Endometrial microvascular endothelial cells (primary cell): ENCODE results near the gene GALNT16. TPM values are rescaled to one million over a fixed set of nuclear protein-coding genes. Genes with fewer than 3 reads are reported as not detected.

Experiments
- in situ Hi-C: cut with HindIII; loops from 2 replicates; pipeline ENCODE4 v1.10.0; 2017; ENCODE audit warnings: low sequenced_read_pairs, low pct_unique_long_range_greater_than_20kb; ENCODE audit errors: inconsistent ontology term
- total RNA-seq: library from RNA; depleted of rRNA; stranded (reverse); fragments of >200 nt; gene quantifications from one replicate; pipeline ENCODE4 v1.2.3, GENCODE V29; 2015; ENCODE audit errors: inconsistent ontology term

GALNT16 gene
- total RNA-seq, 1 donor from 2014 or later: 0.09 TPM

GRCh38 chr14:69326611-69327010, 66.7 kb downstream of the GALNT16 start:
- in situ Hi-C loops: no loop called here

- in situ Hi-C loops: no loop called here
Observed at GRCh38 chr14:69327507-69327906, 67.5 kb downstream of the GALNT16 start.

- in situ Hi-C loops: no loop called here
Observed at GRCh38 chr14:69328317-69328716, 68.4 kb downstream of the GALNT16 start.

GRCh38 chr14:69328765-69329164, 68.8 kb downstream of the GALNT16 start:
- in situ Hi-C loops: no loop called here

GRCh38 chr14:69331206-69331605, 71.2 kb downstream of the GALNT16 start:
- in situ Hi-C loops: no loop called here

GRCh38 chr14:69332782-69333395, 72.9 kb downstream of the GALNT16 start:
- in situ Hi-C loops: no loop called here

GRCh38 chr14:69333791-69334337, 73.9 kb downstream of the GALNT16 start:
- in situ Hi-C loops: no loop called here

- in situ Hi-C loops: no loop called here
Observed at GRCh38 chr14:69334576-69334975, 74.6 kb downstream of the GALNT16 start.

- in situ Hi-C loops: no loop called here
Observed at GRCh38 chr14:69335371-69335771, 75.4 kb downstream of the GALNT16 start.

GRCh38 chr14:69337984-69338383, 78.0 kb downstream of the GALNT16 start:
- in situ Hi-C loops: no loop called here

GRCh38 chr14:69339426-69339825, 79.5 kb downstream of the GALNT16 start:
- in situ Hi-C loops: no loop called here

- in situ Hi-C loops: no loop called here
Observed at GRCh38 chr14:69342928-69343525, 83.1 kb downstream of the GALNT16 start.

- in situ Hi-C loops: no loop called here
Observed at GRCh38 chr14:69344171-69344570, 84.2 kb downstream of the GALNT16 start.

- in situ Hi-C loops: no loop called here
Observed at GRCh38 chr14:69345402-69345801, 85.4 kb downstream of the GALNT16 start.

GRCh38 chr14:69346710-69347109, 86.8 kb downstream of the GALNT16 start:
- in situ Hi-C loops: no loop called here

- in situ Hi-C loops: no loop called here
Observed at GRCh38 chr14:69349091-69349777, 89.3 kb downstream of the GALNT16 start.

GRCh38 chr14:69350892-69351291, 90.9 kb downstream of the GALNT16 start:
- in situ Hi-C loops: no loop called here

- in situ Hi-C loops: no loop called here
Observed at GRCh38 chr14:69351385-69351784, 91.4 kb downstream of the GALNT16 start.

GRCh38 chr14:69351911-69352310, 92.0 kb downstream of the GALNT16 start:
- in situ Hi-C loops: no loop called here

- in situ Hi-C loops: no loop called here
Observed at GRCh38 chr14:69353168-69353567, 93.2 kb downstream of the GALNT16 start.
